ENCODE data around the gene TUBA1C. TPM values are rescaled to one million over a fixed set of nuclear protein-coding genes. Genes with fewer than 3 reads are reported as not detected.

Gene TUBA1C
- total RNA-seq (149 TPM), polyA plus RNA-seq (ENCODE audit: insufficient read depth, low read depth, low replicate concordance) (204 TPM)
- long read RNA-seq, donor 1, transcript TUBA1C-201 (4 exons, 3,001 nt), result major isoform, 30 of 910 reads
- long read RNA-seq, donor 1, partial matches to known transcripts, result 646 of 910 reads
- long read RNA-seq, donor 1, other reads (novel, unspliced or antisense), result 234 of 910 reads
- long read RNA-seq, donor 2, transcript TUBA1C-201 (4 exons, 3,001 nt), result major isoform, 35 of 745 reads
- long read RNA-seq, donor 2, partial matches to known transcripts, result 637 of 745 reads
- long read RNA-seq, donor 2, other reads (novel, unspliced or antisense), result 72 of 745 reads
- long read RNA-seq, donor 3, transcript TUBA1C-201 (4 exons, 3,001 nt), result major isoform, 38 of 104 reads
- long read RNA-seq, donor 3, partial matches to known transcripts, result 0 of 104 reads
- long read RNA-seq, donor 3, other reads (novel, unspliced or antisense), result 66 of 104 reads
- long read RNA-seq, donor 4, transcript TUBA1C-201 (4 exons, 3,001 nt), result major isoform, 19 of 524 reads
- long read RNA-seq, donor 4, partial matches to known transcripts, result 317 of 524 reads
- long read RNA-seq, donor 4, other reads (novel, unspliced or antisense), result 188 of 524 reads
- long read RNA-seq, donor 5, partial matches to known transcripts, result 38 of 38 reads
- long read RNA-seq, donor 5, other reads (novel, unspliced or antisense), result 0 of 38 reads
- long read RNA-seq, donor 6, transcript TUBA1C-201 (4 exons, 3,001 nt), result major isoform, 21 of 308 reads
- long read RNA-seq, donor 6, partial matches to known transcripts, result 131 of 308 reads
- long read RNA-seq, donor 6, other reads (novel, unspliced or antisense), result 156 of 308 reads
- long read RNA-seq, donor 7, transcript TUBA1C-201 (4 exons, 3,001 nt), result major isoform, 10 of 97 reads
- long read RNA-seq, donor 7, partial matches to known transcripts, result 4 of 97 reads
- long read RNA-seq, donor 7, other reads (novel, unspliced or antisense), result 80 of 97 reads
- long read RNA-seq, donor 8, transcript TUBA1C-201 (4 exons, 3,001 nt), result major isoform, 29 of 744 reads
- long read RNA-seq, donor 8, partial matches to known transcripts, result 188 of 744 reads
- long read RNA-seq, donor 8, other reads (novel, unspliced or antisense), result 526 of 744 reads
- long read RNA-seq, donor 9, transcript TUBA1C-201 (4 exons, 3,001 nt), result major isoform, 15 of 66 reads
- long read RNA-seq, donor 9, partial matches to known transcripts, result 15 of 66 reads
- long read RNA-seq, donor 9, other reads (novel, unspliced or antisense), result 36 of 66 reads
- long read RNA-seq, donor 10, transcript TUBA1C-201 (4 exons, 3,001 nt), result major isoform, 32 of 224 reads
- long read RNA-seq, donor 10, partial matches to known transcripts, result 0 of 224 reads
- long read RNA-seq, donor 10, other reads (novel, unspliced or antisense), result 191 of 224 reads

GRCh38 chr12:49264873-49265792 lies at the start of gene TUBA1C:
Gene TUBA1C (plus strand): TSS chr12:49265082. CDS start chr12:49265182, 100 bp downstream.
- Histone ChIP-seq H3K4me3 (ENCODE audit: low read length in 3 of 3) (peak within 1 kb of the TSS; percentile 68 to 91 (median 83)), H3K36me3 (ENCODE audit: control insufficient read depth in 2 of 3, insufficient read depth in 3 of 3, low read length in 3 of 3) (peaks cover 0 to 6% (median 5%) of the 10 kb centered on the region in 3 donors), H3K9ac (ENCODE audit: low read length in 3 of 3) (peak within 1 kb of the TSS; percentile 64 to 98 (median 79)), H3K9me3 (ENCODE audit: control insufficient read depth in 2 of 3, insufficient read depth in 1 of 3, low read length in 3 of 3) (no peaks in the 10 kb centered on the region), H3K27ac (ENCODE audit: low read depth in 2 of 2, low read length in 2 of 2) (peak within 1 kb of the TSS; percentile 98 to 99), H3K4me1 (ENCODE audit: control insufficient read depth in 2 of 3, insufficient read depth in 2 of 3, low read depth in 1 of 3, low read length in 3 of 3) (peaks cover 0 to 5% (median 3%) of the 10 kb centered on the region in 3 donors), H3K27me3 (ENCODE audit: control insufficient read depth, insufficient read depth, low read length) (no peaks in the 10 kb centered on the region)
- DNase-seq, result peak; percentile 93 to 98 (median 95)
- no peak for FAIRE-seq
- intact Hi-C loops (cut with DNase I), result no loop called here
- TF ChIP-seq CTCF (IDR thresholded peaks at IDR 0.05; ENCODE audit: borderline replicate concordance, extremely low read depth, insufficient read depth), result peak; percentile 18

- no peak overlapping the region for H3K27ac ChIP-seq (ENCODE audit: low read depth in 2 of 2, low read length in 2 of 2)
- H3K9me3 ChIP-seq (ENCODE audit: control insufficient read depth in 2 of 3, insufficient read depth in 1 of 3, low read length in 3 of 3), result no peaks in the 10 kb centered on the region
- H3K4me3 ChIP-seq (ENCODE audit: low read length in 3 of 3), result no peak overlapping the region
- no peak for FAIRE-seq
- TF ChIP-seq CTCF (IDR thresholded peaks at IDR 0.05; ENCODE audit: borderline replicate concordance, extremely low read depth, insufficient read depth), result no peak
- H3K9ac ChIP-seq (ENCODE audit: low read length in 3 of 3), result no peak overlapping the region
- H3K36me3 ChIP-seq (ENCODE audit: control insufficient read depth in 2 of 3, insufficient read depth in 3 of 3, low read length in 3 of 3), result no peaks in the 10 kb centered on the region
- no peaks in the 10 kb centered on the region for H3K27me3 ChIP-seq (ENCODE audit: control insufficient read depth, insufficient read depth, low read length)
- no peak for DNase-seq
- H3K4me1 ChIP-seq (ENCODE audit: control insufficient read depth in 2 of 3, insufficient read depth in 2 of 3, low read depth in 1 of 3, low read length in 3 of 3), result peaks cover 6 to 7% (median 7%) of the 10 kb centered on the region in 3 donors
- intact Hi-C loops (cut with DNase I), result no loop called here
These were observed 45.4 kb upstream of the TUBA1C start for GRCh38 chr12:49219417-49220026.

Measured in kidney (tissue), 22 donors.